ENCODE data around the gene MYO9A. TPM values are rescaled to one million over a fixed set of nuclear protein-coding genes. Genes with fewer than 3 reads are reported as not detected.

Gene MYO9A
- total and polyA plus RNA-seq, 2 experiments from 2014 or later, result 22.8 to 32.0 TPM

GRCh38 chr15:71932689-71933088, 185.3 kb downstream of the MYO9A start:
- DNase-seq (ENCODE audit: low read depth in 1 of 2, low spot score in 1 of 2), result no peak
- Histone ChIP-seq H3K4me1 (ENCODE audit: low read depth) (no peaks in the 10 kb centered on the region), H3K9me3 (ENCODE audit: low read depth) (peaks cover 4% of the 10 kb centered on the region), H3K27ac (no peak overlapping the region), H3K27me3 (no peaks in the 10 kb centered on the region), H3K36me3 (peaks cover 28% of the 10 kb centered on the region), H3K4me3 (no peak overlapping the region)
- TF ChIP-seq, protein P1, sequence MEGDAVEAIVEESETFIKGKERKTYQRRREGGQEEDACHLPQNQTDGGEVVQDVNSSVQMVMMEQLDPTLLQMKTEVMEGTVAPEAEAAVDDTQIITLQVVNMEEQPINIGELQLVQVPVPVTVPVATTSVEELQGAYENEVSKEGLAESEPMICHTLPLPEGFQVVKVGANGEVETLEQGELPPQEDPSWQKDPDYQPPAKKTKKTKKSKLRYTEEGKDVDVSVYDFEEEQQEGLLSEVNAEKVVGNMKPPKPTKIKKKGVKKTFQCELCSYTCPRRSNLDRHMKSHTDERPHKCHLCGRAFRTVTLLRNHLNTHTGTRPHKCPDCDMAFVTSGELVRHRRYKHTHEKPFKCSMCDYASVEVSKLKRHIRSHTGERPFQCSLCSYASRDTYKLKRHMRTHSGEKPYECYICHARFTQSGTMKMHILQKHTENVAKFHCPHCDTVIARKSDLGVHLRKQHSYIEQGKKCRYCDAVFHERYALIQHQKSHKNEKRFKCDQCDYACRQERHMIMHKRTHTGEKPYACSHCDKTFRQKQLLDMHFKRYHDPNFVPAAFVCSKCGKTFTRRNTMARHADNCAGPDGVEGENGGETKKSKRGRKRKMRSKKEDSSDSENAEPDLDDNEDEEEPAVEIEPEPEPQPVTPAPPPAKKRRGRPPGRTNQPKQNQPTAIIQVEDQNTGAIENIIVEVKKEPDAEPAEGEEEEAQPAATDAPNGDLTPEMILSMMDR (IDR thresholded peaks at IDR 0.05; ENCODE audit: low read depth, low read length), result no peak

- no peaks in the 10 kb centered on the region for H3K27me3 ChIP-seq
- TF ChIP-seq, protein P1 (IDR thresholded peaks at IDR 0.05; ENCODE audit: low read depth, low read length), result no peak
- peaks cover 28% of the 10 kb centered on the region for H3K36me3 ChIP-seq
Observed at GRCh38 chr15:71931261-71931660, 186.7 kb downstream of the MYO9A start.

DNA sequence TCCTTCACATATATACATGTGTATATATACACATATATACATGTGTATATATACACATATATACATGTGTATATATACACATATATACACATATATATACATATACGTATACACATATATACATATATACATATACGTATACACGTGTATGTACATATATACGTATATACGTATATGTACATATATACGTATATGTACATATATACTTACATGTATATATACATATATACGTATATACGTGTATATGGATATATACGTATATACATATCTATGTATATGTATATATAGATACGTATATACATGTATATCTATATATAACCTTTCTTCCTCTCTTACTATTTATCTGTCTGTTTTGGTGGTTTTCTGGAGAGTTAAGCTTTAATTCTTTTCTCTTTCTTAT, 192.8 kb downstream of the MYO9A start:
- Histone ChIP-seq H3K9me3 (ENCODE audit: low read depth) (no peaks in the 10 kb centered on the region), H3K4me1 (ENCODE audit: low read depth) (no peaks in the 10 kb centered on the region), H3K27ac (no peak overlapping the region), H3K27me3 (no peaks in the 10 kb centered on the region), H3K4me3 (no peak overlapping the region), H3K36me3 (no peaks in the 10 kb centered on the region)
- TF ChIP-seq, protein P1 (IDR thresholded peaks at IDR 0.05; ENCODE audit: low read depth, low read length), result no peak
- DNase-seq (ENCODE audit: low read depth in 1 of 2, low spot score in 1 of 2), result no peak

More at GRCh38 chr15:71931261-71931660, 186.7 kb downstream of the MYO9A start:
- H3K4me1 ChIP-seq (ENCODE audit: low read depth), result no peaks in the 10 kb centered on the region
- H3K9me3 ChIP-seq (ENCODE audit: low read depth), result peaks cover 4% of the 10 kb centered on the region
- no peak overlapping the region for H3K27ac ChIP-seq
- DNase-seq (ENCODE audit: low read depth in 1 of 2, low spot score in 1 of 2), result no peak
- no peak overlapping the region for H3K4me3 ChIP-seq

DNA sequence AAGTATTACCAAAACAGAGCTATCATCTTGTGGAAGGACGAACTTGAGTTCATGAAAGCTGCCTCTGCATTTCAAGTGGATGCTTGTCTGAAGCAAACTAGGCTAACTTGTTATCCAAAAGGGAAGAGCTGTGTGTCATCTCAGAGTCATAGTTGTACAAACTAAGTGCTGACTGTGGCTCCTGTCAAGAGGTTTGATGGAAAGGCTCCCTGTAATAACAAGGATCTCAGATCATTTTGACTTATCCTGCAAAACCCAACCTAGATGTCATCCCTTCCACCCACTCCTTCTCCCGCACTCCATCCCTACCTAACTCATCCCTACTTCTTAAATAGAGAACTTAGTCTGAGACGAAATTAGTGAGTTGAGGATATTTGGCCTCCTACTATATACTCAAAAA, 196.8 kb downstream of the MYO9A start:
- Histone ChIP-seq H3K27me3 (no peaks in the 10 kb centered on the region), H3K27ac (no peak overlapping the region), H3K36me3 (no peaks in the 10 kb centered on the region), H3K9me3 (ENCODE audit: low read depth) (no peaks in the 10 kb centered on the region), H3K4me1 (ENCODE audit: low read depth) (no peaks in the 10 kb centered on the region), H3K4me3 (no peak overlapping the region)
- TF ChIP-seq, protein P1 (IDR thresholded peaks at IDR 0.05; ENCODE audit: low read depth, low read length), result no peak
- DNase-seq (ENCODE audit: low read depth in 1 of 2, low spot score in 1 of 2), result no peak

DNA sequence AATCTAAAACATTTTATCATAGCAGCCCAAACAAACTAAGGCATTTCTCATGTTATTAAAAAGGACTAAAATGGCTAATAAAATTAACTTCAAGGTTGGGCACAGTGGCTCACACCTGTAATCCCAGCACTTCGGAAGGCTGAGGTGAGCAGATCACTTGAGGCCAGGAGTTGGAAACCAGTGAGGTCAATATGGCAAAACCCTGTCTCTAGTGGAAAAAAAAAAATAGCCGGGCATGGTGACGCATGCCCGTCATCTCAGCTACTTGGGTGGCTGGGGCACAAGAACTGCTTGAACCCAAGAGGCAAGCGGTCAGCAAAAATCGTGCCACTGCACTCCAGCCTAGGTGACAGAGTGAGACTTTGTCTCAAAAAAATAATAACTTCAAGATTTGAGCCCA, 197.4 kb downstream of the MYO9A start:
- Histone ChIP-seq H3K27ac (no peak overlapping the region), H3K9me3 (ENCODE audit: low read depth) (no peaks in the 10 kb centered on the region), H3K4me3 (no peak overlapping the region), H3K27me3 (no peaks in the 10 kb centered on the region), H3K4me1 (ENCODE audit: low read depth) (no peaks in the 10 kb centered on the region), H3K36me3 (no peaks in the 10 kb centered on the region)
- DNase-seq (ENCODE audit: low read depth in 1 of 2, low spot score in 1 of 2), result no peak
- TF ChIP-seq, protein P1 (IDR thresholded peaks at IDR 0.05; ENCODE audit: low read depth, low read length), result no peak

DNA sequence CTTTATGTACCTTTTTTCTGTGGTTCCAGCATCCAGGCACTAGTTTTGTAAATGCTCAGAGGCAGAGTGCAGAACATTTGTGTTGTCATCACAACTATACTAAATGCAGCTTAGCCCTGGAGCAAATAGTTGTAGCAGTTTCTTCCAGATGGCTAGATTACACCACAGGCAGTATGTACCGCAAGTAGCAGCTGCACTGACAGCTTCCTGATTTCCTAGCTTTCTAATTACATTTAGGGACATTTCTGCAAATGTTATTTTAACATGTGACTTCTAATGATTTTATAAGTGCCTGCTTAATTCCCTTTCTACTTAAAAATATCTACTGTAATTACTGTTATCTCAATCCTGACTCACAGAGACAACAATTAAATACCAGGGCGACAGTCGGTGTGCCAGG, 201.1 kb downstream of the MYO9A start:
- TF ChIP-seq, protein P1 (IDR thresholded peaks at IDR 0.05; ENCODE audit: low read depth, low read length), result no peak
- Histone ChIP-seq H3K4me3 (no peak overlapping the region), H3K27ac (no peak overlapping the region), H3K9me3 (ENCODE audit: low read depth) (no peaks in the 10 kb centered on the region), H3K27me3 (no peaks in the 10 kb centered on the region), H3K36me3 (no peaks in the 10 kb centered on the region), H3K4me1 (ENCODE audit: low read depth) (no peaks in the 10 kb centered on the region)
- no peak for DNase-seq (ENCODE audit: low read depth in 1 of 2, low spot score in 1 of 2)

Data from cardiac muscle cell (in vitro differentiated cells and primary cell).